GM12891 (cell line): ENCODE data around the gene UBAC1.

Experiments used
- DNase-seq: peaks from one replicate; pipeline ENCODE4 v3.0.0; 2011; ENCODE audit warnings: low spot score; ENCODE audit not compliant: insufficient read length
- FAIRE-seq: peaks from 2 replicates; lab custom pipeline; 2011; peaks lifted over from hg19 to GRCh38; lab: Jason Lieb, UNC
- PAX5 ChIP-seq: IDR thresholded peaks from 2 replicates; pipeline ENCODE4 v1.6.1; 2011; ENCODE audit warnings: low read length, moderate library complexity, mild to moderate bottlenecking; ENCODE audit not compliant: insufficient read depth, severe bottlenecking
- POLR2A ChIP-seq: IDR thresholded peaks from 2 replicates; pipeline ENCODE4 v1.6.1; 2011; ENCODE audit warnings: low read depth, low read length, control low read depth
- POLR2AphosphoS5 ChIP-seq: IDR thresholded peaks from 2 replicates; pipeline ENCODE4 v1.6.1; 2011; ENCODE audit warnings: low read depth, low read length, control low read depth
- POU2F2 ChIP-seq: IDR thresholded peaks from 2 replicates; pipeline ENCODE4 v1.6.1; 2011; ENCODE audit warnings: low read depth, mild to moderate bottlenecking, control low read depth, low read length, moderate library complexity
- SPI1 ChIP-seq: IDR thresholded peaks from 2 replicates; pipeline ENCODE4 v1.6.1; 2011; ENCODE audit warnings: low read depth, low read length, control low read depth
- TAF1 ChIP-seq: IDR thresholded peaks from 2 replicates; pipeline ENCODE4 v1.6.1; 2011; ENCODE audit warnings: low read depth, low read length, control low read depth

The UBAC1 gene

DNA sequence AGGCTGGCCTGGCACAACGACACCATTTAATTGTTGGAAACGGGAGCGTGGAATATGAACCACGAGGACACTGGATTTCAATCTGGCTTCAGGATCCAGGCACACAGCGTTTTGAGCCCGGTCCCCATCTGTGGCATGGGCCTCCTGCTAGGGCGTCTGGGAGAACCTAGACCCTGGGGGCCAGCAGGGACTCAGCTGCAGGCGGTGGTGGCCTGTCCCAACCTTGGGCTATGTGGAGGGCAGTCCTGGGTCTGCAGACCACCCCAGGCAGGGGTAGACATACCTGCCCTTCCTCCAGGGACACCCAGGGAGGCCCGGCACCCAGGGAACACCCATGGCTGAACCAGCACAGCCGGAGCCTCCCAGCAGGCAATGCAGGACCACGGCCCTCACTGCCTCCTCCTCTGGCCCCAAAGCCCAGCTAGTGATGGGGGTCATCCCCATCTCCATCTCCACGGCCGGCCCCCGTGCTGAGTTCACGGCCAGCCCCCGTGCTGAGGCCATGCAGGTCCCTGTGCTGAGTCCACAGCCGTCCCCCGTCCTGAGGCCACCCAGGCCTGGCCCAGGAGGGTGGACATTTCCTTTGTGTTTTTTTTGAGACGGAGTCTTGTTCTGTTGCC lies 18.5 kb upstream of the UBAC1 start:
- no peak for TF ChIP-seq TAF1
- TF ChIP-seq SPI1: no peak
- no peak for TF ChIP-seq POLR2A
- no peak for TF ChIP-seq POLR2AphosphoS5
- TF ChIP-seq POU2F2: no peak
- TF ChIP-seq PAX5: no peak
- FAIRE-seq (no peak), DNase-seq (no peak)

DNA sequence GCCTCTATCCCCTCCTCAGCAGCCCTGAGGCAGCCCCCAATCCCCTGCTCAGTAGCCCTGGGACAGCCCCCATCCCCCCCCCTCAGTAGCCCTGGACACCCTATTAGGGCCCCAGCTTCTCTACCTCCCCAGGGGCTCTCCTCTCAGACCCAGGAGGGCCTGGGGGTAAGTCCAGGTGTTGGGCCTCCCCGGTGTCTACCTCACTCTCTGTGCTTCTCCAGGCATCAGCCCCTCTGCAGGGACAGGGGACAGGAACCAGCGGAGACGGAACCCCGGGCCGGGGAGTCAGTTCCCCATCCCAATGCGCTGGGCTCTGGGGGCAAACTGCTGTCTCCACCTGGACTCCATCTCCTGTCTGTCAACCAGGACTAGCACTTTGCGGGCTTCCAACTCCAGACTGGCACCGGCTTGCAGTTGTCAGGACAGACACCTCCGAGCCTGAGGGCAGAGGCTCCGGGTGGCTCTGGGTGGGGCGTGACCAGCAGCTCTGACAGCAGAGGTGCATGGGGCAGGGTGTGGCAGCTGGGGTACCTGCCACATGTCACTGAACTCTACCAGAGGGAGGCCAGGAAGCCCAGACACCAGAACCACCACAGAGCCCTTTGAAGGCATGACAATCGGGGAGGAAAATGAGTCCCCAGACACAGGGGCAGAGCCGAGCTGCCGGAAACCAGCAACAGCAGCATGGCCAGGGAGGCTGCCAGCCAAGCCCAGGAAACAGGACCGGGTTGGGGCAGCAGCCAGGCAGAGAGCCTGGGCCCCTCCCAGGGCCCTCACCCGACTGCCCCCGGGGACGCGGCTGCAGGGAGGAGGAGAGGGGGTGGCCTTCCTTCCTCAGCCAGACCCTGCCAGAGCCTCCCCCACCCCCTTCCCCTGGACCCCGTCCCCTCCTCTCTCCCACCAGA lies 17.7 kb upstream of the UBAC1 start:
- DNase-seq (no peak), FAIRE-seq (no peak)
- no peak for TF ChIP-seq TAF1
- no peak for TF ChIP-seq PAX5
- TF ChIP-seq POU2F2: no peak
- TF ChIP-seq POLR2AphosphoS5: no peak
- TF ChIP-seq POLR2A: no peak
- no peak for TF ChIP-seq SPI1

DNA sequence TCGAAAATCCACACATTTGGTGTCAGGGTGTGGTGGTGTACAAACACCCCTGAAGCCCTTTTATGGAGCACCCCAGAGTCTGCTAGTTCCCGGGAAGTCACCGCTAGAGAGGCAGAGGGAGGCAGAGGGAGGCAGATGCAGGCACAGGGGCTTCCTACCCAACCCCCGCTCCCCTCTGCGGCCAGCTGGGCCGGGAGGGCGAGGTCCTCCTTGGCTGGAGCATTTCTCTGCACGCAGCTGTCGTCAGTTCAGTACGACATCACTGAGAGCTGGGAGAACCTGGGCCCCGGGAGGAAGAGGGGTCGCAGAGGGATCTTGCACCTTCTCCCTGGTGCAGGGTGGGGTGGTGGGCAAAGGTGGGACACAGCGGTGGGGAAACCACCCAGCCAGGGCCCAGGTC lies 15.8 kb upstream of the UBAC1 start:
- no peak for DNase-seq
- no peak for FAIRE-seq
- no peak for TF ChIP-seq SPI1
- TF ChIP-seq POLR2AphosphoS5: no peak
- no peak for TF ChIP-seq PAX5
- no peak for TF ChIP-seq POU2F2
- TF ChIP-seq TAF1: no peak
- TF ChIP-seq POLR2A: no peak

DNA sequence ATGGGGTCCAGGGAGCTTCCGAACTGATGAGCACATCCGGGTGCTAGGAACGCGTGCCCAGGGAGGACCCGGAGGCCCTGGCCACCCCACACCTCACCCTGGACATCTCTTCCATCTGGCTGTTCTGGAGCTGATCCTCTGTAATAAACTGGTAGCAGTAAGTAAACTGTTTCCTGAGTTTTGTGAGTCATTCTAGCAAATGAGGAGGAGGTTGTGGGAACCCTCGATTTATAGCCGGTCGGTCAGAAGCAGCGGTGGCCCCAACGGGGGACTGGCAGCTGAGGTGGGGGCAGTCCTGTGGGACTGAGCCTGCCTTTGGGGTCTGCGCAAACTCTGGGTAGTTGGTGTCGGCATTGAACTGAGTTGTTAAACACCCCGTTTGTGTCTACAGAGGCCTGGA lies 15.4 kb upstream of the UBAC1 start:
- TF ChIP-seq POU2F2: no peak
- no peak for TF ChIP-seq POLR2AphosphoS5
- TF ChIP-seq POLR2A: no peak
- no peak for TF ChIP-seq SPI1
- TF ChIP-seq PAX5: no peak
- no peak for TF ChIP-seq TAF1
- FAIRE-seq (no peak), DNase-seq (no peak)

DNA sequence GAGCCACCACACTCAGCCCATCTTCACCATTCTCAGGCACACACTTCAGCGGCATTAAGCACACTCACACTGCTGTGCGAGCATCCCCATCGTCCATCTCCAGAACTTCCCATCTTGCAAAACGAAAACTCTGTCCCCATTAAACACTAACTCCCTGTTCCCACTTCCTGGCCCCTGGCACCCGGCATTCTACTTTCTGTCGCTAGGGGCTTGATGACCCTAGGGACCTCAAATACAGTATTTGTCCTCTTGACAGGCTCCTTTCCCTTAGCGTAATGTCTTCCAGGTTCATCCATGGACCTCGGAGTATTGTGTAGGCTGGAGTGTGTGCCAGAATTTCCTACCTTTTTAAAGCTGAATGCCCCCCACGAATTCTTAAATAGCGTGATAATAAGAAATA lies 14.7 kb upstream of the UBAC1 start:
- TF ChIP-seq POLR2A (no peak), PAX5 (no peak)
- DNase-seq (no peak), FAIRE-seq (no peak)

DNA sequence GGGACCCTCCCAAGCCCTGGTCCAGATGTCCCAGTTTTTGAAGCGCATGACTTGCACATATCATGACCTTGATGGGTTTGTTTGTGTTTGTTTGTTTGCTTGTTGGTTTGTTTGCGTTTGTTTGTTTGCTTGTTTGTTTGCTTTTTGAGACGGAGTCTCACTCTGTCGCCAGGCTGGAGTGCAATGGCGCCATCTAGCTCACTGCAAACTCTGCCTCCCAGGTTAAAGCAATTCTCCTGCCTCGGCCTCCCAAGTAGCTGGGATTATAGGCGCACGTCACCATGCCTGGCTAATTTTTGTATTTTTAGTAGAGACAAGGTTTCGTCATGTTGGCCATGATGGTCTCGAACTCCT lies 13.0 kb upstream of the UBAC1 start:
- no peak for TF ChIP-seq POU2F2
- TF ChIP-seq TAF1: no peak
- DNase-seq: no peak
- FAIRE-seq: no peak

DNA sequence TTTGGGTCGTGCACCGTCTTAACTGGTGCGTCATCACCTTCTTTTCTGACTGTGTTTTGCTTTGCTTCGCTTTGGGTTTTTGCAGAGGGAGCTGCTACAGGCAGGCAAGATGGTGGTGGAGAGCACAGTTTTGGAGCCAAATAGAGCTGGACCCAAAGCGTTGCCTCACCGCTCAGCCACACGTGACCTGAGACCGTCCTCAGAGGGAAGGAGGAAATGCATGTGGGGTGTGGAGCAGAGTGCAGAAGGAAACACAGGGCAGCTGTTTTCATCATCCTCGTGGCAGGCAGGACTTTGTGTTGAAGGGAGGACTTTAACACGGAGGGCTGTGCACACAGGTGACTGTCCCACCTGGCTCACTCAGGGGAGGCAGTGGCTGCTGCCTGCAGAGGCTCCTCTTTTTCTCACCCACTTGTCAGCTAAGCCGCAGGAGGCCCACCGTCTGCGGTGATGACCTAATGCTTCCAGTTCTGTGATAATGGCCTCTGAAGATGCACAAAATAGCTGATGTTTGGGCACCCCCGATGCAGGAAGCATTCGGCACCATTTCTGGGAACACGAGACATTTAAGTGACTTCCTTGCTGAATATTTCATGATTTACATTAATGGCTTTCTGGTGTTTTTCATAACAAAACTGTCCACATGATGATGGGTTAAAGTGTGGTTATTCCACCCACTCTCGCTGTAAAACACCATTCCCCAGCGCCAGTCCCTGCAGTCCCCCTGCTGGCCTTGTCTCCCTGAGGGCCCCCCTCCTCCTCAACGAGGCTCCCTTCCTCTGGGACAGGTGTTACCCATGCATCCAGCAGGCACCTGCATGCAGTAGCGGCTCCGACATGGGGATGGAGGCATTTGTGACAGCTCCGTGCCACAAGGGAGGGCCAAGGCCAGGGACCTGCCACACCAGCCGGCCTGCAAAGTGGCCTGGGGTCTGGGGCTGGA lies 12.4 kb upstream of the UBAC1 start:
- FAIRE-seq (no peak), DNase-seq (no peak)
- TF ChIP-seq SPI1: no peak
- TF ChIP-seq PAX5: no peak
- no peak for TF ChIP-seq TAF1

DNA sequence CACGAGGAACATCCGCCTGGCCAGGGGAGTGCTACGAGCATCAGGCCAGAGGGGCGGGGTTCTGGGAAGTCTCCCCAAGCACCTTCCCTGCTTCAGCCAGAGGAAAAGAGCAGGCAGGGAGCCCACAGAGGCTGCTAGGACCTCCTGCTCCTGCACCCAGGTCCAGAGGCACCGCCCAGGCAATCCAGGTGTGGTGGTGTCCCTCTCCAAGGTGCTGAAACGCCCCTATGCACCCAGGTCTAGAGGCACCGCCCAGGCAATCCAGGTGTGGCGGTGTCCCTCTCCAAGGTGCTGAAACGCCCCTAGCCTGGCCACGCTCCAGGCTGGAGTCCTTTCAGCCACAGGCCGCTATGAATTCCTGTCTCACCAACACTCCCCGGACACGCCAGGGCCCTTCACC lies 10.7 kb upstream of the UBAC1 start:
- peak; percentile 64 for DNase-seq
- no peak for FAIRE-seq
- TF ChIP-seq SPI1 (no peak), POLR2A (no peak), PAX5 (no peak), POLR2AphosphoS5 (no peak), TAF1 (no peak), POU2F2 (no peak)

DNA sequence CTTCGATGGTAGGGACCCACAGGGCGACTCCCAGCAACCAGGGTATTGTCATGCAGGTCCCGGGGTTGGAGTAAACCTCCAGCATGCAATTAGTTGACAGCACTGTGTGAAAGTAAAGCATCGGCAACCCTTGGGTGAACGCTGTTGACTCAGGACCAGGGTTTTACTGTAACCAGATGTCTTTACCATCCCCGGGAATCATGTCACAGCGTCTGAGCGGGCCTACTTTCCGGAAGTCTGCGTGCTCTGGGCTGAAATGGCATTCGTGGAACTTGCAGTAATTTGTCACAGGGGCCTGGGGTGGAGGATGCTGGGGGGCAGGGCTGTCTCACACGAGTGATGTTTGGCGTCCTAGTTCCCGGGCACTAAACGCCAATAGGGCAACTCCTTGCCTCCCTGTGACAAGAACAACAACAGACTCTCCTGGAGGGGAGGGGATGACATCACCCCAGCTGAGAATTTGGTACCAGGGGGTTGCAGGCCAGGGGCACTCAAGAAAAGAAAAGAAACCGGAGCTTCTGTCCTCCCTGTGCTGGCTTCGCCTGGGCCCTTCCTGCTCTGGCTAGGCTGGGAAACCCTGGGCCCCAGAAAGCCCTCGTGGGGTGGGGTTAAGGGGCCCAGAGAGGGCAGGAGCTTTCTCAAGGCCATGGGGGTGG lies 10.1 kb upstream of the UBAC1 start:
- FAIRE-seq (no peak), DNase-seq (no peak)

More for the DNA sequence above, 10.1 kb upstream of the UBAC1 start:
- TF ChIP-seq POLR2A (no peak), POLR2AphosphoS5 (no peak), TAF1 (no peak), POU2F2 (no peak), SPI1 (no peak), PAX5 (no peak)
